ENCODE results near the gene DOCK2. TPM values are rescaled to one million over a fixed set of nuclear protein-coding genes. Genes with fewer than 3 reads are reported as not detected.
"Not testable (repeated sequence)": the region's sequence is repeated elsewhere in the genome, so short reads cannot be mapped to it uniquely, and the experiment has no call there.

The DOCK2 gene
- total RNA-seq, 3 donors from 2014 or later, result 13.4 to 43.8 (median 19.8) TPM

GRCh38 chr5:169764018-169764378 is 126.9 kb downstream of the DOCK2 start:
- TF ChIP-seq, protein P1, sequence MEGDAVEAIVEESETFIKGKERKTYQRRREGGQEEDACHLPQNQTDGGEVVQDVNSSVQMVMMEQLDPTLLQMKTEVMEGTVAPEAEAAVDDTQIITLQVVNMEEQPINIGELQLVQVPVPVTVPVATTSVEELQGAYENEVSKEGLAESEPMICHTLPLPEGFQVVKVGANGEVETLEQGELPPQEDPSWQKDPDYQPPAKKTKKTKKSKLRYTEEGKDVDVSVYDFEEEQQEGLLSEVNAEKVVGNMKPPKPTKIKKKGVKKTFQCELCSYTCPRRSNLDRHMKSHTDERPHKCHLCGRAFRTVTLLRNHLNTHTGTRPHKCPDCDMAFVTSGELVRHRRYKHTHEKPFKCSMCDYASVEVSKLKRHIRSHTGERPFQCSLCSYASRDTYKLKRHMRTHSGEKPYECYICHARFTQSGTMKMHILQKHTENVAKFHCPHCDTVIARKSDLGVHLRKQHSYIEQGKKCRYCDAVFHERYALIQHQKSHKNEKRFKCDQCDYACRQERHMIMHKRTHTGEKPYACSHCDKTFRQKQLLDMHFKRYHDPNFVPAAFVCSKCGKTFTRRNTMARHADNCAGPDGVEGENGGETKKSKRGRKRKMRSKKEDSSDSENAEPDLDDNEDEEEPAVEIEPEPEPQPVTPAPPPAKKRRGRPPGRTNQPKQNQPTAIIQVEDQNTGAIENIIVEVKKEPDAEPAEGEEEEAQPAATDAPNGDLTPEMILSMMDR (IDR thresholded peaks at IDR 0.05), result no peak
- TF ChIP-seq POLR2AphosphoS5 (IDR thresholded peaks at IDR 0.05) (no peak), POLR2A (IDR thresholded peaks at IDR 0.05) (no peak)
- Histone ChIP-seq H3K9me3 (no peaks in the 10 kb centered on the region), H3K4me1 (no peaks in the 10 kb centered on the region), H3K27ac (peak overlapping the region in 1 of 2 donors; percentile 9), H3K4me3 (no peak overlapping the region), H3K36me3 (no peaks in the 10 kb centered on the region), H3K27me3 (no peaks in the 10 kb centered on the region)
- DNase-seq (ENCODE audit: low spot score in 2 of 2), result no peak
- intact Hi-C loops (cut with DNase I; ENCODE audit: low total_unique reads), result no loop called here

DNA sequence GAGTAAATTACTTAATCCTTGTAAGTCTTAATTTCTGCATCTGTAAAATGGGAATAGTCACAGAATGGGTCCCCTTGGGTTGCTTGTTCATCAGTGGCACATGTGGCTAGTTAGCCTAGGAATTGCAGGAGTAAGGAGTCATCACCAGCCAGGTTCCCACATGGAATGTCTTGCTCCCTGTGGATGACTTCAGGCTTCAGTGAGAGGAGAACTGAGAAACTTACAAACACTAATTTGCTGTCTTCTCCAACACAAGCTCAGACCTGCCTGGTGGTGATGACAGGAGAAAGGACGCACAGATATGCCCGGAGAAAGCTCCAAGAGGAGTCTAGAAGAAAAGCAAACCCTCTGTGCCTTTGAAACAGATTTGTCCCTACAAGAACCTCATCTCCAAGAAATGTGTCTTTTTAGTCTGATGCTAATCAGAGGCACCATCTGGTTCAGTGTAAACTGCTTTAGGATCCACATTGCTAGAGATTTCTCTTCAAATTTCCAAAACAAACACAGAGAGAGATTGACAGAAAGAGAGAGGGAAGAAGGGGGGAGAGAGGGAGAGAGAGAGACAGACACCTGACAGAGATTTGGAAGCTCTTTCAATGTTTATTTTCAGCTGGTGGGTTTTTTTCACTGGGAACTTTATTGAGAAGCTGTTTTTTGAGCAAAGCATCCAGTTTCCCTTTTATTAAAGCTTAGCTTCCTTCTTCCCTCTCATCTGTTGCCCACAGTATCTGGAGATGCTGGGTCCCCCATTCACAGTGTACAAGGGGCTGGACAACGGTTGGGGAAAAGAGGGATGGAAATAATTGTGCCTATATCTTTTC is 128.3 kb downstream of the DOCK2 start:
- no peak for TF ChIP-seq POLR2A (IDR thresholded peaks at IDR 0.05)
- Histone ChIP-seq H3K27ac (no peak overlapping the region), H3K9me3 (no peaks in the 10 kb centered on the region), H3K4me1 (no peaks in the 10 kb centered on the region), H3K36me3 (no peaks in the 10 kb centered on the region), H3K27me3 (no peaks in the 10 kb centered on the region), H3K4me3 (no peak overlapping the region)
- intact Hi-C loops (cut with DNase I; ENCODE audit: low total_unique reads), result no loop called here
- peak in 1 of 2 donors; percentile 44 for DNase-seq (ENCODE audit: low spot score in 2 of 2)

DNA sequence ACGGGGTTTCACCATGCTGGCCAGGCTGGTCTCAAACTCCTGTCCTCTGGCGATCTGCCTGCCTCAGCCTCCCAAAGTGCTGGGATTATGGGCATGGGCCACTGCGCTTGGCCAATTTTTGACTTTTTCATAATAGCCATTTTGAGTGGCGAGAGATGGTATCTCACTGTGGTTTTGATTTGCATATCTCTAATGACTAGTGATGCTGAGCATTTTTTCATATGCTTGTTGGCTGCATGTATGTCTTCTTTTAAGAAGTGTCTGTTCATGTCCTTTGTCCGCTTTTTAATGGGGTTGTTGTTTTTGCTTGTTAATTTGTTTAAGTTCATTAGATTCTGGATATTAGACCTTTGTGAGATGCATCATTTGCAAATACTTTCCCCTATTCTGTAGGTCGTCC is 129.9 kb downstream of the DOCK2 start:
- H3K27ac ChIP-seq; H3K27me3 ChIP-seq; H3K9me3 ChIP-seq; H3K36me3 ChIP-seq; DNase-seq (ENCODE audit: low spot score in 2 of 2); intact Hi-C loops (cut with DNase I; ENCODE audit: low total_unique reads); H3K4me1 ChIP-seq; H3K4me3 ChIP-seq: not testable (repeated sequence)

DNA sequence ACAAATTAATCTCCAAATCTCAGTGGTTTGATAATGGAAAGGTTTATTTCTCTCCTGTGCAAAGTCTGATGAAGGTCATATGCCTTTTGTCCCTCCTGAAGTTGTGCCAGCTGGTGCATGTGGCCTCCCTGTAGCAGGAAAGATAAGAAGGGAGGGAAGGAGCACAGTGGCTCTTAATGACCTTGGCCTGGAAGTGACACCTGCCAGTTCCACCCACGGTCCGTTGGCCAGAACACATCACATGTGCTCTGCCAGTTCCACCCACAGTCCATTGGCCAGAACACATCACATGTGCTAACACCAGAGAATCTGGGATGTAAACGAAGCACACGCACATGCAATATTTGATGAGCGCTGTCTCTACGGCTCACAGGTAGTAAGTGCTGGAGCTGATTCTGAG is 130.9 kb downstream of the DOCK2 start:
- TF ChIP-seq, protein P1 (IDR thresholded peaks at IDR 0.05), result no peak
- TF ChIP-seq POLR2AphosphoS5 (IDR thresholded peaks at IDR 0.05) (no peak), POLR2A (IDR thresholded peaks at IDR 0.05) (no peak)
- H3K27me3 ChIP-seq, result no peaks in the 10 kb centered on the region
- intact Hi-C loops (cut with DNase I; ENCODE audit: low total_unique reads), result no loop called here
- H3K9me3 ChIP-seq, result no peaks in the 10 kb centered on the region
- no peak overlapping the region for H3K4me3 ChIP-seq
- H3K36me3 ChIP-seq, result no peaks in the 10 kb centered on the region
- no peak overlapping the region for H3K27ac ChIP-seq
- no peaks in the 10 kb centered on the region for H3K4me1 ChIP-seq
- DNase-seq (ENCODE audit: low spot score in 2 of 2), result no peak

DNA sequence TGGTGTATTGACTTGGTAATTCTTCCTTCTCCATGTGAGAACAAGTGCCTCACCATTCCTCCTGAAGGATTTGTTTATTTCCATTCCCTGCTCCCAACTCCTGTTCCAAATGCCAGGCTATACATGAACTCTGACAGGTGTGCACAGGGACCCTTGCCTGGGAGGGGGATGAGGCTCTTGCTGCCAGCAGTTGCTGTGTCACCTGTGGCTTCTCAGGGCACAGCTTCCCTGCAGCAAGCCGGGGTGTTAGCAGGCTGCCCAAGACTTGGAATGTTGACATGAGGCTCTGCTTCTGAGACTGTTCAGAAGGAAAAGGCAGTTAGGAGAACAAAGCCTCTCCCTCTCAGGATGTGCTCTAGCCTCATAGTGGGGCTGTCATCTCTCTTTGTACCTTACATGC is 131.3 kb downstream of the DOCK2 start:
- Histone ChIP-seq H3K4me3 (no peak overlapping the region), H3K27me3 (no peaks in the 10 kb centered on the region), H3K9me3 (no peaks in the 10 kb centered on the region), H3K4me1 (no peaks in the 10 kb centered on the region), H3K36me3 (no peaks in the 10 kb centered on the region), H3K27ac (no peak overlapping the region)
- TF ChIP-seq POLR2A (IDR thresholded peaks at IDR 0.05), result no peak
- intact Hi-C loops (cut with DNase I; ENCODE audit: low total_unique reads), result no loop called here
- no peak for DNase-seq (ENCODE audit: low spot score in 2 of 2)

GRCh38 chr5:169770109-169770508 is 133.0 kb downstream of the DOCK2 start:
- H3K4me1 ChIP-seq, result no peaks in the 10 kb centered on the region
- no peaks in the 10 kb centered on the region for H3K36me3 ChIP-seq
- no peak overlapping the region for H3K27ac ChIP-seq
- no peak overlapping the region for H3K4me3 ChIP-seq
- TF ChIP-seq, protein P1 (IDR thresholded peaks at IDR 0.05), result no peak
- TF ChIP-seq POLR2A (IDR thresholded peaks at IDR 0.05) (no peak), POLR2AphosphoS5 (IDR thresholded peaks at IDR 0.05) (no peak)
- no peaks in the 10 kb centered on the region for H3K9me3 ChIP-seq
- no peak for DNase-seq (ENCODE audit: low spot score in 2 of 2)
- intact Hi-C loops (cut with DNase I; ENCODE audit: low total_unique reads), result no loop called here
- no peaks in the 10 kb centered on the region for H3K27me3 ChIP-seq
